ENCODE data around the gene DCLK1.
"Not testable (repeated sequence)": the region's sequence is repeated elsewhere in the genome, so short reads cannot be mapped to it uniquely, and the experiment has no call there.

The DCLK1 gene

DNA sequence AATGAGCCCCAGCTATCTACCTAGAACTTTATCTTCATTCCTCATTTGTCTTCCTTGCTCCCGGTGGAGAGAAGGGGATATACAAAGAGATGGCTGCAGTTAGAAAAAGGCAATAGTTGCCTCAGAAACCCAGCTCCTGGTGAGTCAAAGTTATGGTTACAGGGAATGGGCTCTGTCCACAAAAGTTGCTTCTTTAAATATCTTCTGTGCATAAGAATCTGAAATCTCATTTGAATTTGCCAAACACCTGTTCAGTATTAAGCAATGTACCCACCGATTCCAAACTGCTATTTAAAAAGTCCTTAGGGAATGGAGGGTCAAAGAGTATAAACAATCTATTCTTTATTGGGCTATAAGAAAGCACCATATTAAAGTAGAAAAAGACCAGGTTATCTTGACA is 48.4 kb downstream of the DCLK1 start:
- DNase-seq = no peak

GRCh38 chr13:36082396-36082795 is 48.8 kb downstream of the DCLK1 start:
- DNase-seq = no peak

GRCh38 chr13:36076211-36076610 is 55.0 kb downstream of the DCLK1 start:
- DNase-seq = no peak

DNA sequence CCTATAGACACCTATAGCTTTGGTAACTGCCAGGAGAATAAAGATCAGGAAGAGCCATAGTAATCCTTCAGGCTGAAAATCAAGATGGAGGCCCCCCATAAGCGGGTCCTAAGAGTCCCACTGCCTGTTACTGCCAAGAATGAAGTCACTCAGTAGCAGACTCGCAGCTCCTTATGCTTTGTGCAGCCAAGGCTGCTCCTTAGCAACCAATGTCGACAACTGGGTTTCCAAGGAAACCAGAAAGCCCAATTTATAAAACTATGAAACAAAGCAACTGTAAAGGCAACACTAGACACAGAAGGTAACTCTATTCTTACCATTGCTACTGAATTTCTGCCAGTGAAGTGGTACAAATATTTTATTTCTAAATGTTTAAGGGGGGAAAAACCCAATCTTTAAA is 56.5 kb downstream of the DCLK1 start:
- DNase-seq = no peak

DNA sequence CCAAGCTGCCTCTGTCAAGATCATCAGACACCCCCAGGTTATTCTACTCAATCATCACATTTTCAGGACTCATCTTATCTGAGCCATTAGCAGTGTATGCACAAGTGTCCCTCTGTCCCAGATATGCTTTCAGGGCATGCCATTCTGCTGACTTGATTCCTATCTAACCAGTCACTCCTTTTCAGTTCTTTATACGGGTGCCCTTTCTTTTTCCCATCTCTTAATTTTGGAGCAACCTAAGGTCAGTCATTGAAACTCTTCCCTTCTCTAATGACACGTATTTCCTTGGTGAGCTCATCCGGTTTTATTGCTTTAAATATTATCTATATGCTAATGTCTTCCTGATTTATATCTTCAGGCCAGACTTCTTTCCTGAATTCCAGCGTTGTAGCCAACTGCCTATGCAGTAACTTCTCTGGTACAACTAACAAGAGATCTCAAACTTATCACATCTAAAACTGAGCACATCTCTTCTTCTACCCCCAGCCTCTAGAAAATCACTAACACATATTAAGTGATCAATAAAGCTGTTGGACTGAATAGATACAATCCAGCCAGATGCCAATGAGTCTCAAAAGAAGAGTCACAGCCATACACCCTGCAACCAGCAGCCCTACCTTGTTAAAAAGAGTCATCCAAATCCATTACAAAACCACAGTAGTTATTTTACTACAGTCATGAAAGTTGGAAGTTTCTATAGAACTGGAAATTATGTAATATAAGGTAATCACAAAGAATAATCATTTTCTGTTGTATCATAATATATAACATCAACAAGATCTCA is 58.8 kb downstream of the DCLK1 start:
- no peak for DNase-seq

DNA sequence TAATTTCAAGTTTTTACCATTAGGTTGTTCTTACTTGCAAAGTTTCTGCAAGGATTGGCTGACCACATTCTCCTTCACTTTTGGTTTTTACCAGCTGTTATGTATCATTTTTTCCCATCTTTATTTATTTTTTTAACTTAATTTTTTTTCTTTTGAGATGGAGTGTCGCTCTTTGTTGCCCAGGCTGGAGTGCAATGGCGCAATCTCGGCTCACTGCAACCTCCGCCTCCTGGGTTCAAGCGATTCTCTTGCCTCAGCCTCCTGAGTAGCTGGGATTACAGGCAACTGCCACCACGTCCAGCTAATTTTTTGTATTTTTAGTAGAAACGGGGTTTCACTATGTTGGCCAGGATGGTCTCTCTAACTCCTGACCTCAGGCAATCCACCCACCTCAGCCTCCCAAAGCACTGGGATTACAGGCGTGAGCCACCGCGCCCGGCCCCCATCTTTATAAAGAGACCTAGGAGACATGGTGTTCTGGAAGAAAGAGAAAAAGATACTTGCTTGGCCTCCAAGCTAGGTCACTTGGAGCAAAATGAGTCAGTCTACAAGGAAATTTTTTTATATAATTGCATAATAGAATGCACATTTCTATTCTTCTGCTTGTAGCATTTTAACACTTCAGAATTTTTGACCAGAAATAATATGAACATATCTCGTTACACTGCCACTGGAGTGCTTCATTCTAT is 60.5 kb downstream of the DCLK1 start:
- DNase-seq = not testable (repeated sequence)

GRCh38 chr13:36069881-36070366 is 61.3 kb downstream of the DCLK1 start:
- DNase-seq = no peak

GRCh38 chr13:36068991-36069390 is 62.2 kb downstream of the DCLK1 start:
- no peak for DNase-seq

DNA sequence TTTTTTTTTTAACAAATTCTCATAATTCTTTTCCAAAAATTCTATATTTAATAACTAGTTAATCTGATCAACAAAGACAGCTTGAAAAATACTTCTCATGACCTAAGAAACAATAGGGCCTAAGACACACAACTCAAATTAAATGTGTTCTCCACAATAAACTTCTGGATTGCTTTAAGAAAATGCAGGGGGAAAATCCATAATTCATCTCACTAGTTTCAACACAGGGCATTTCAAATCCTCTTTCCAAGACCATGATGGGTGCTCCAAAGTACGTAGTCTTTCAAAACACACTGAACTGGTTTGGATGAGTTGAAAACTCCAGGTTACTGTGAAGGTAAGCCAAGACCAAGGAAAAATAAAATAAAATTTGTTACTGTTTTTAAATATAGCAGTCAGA is 62.6 kb downstream of the DCLK1 start:
- no peak for DNase-seq

DNA sequence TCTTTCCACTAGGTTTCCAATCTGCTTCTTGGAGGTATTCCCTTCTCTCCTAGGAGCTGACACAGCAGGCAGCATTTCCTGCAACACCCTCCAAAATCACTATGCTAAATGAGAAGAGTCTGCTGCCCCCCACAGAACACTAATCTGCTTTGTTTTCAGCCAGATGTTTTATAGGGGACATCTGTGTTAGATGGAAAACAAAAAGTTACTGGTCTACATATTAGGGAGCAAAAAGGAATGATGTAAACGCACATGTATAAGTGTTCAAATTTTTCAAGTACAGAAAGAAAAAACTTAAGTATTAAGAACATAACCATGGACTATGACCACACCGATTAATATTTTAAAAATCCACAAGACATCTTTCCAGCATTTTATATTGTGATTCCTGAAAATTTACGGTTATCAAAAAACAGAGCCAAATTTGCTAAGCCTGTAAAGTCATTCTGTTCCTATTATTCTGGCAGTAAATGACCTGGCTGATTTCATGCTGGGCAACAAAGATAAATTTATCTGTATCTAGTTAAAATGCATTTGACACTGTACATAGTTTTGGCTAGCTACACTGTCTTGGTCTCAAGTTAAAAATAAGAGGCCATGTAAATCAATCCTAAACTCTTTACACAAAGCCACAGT is 63.3 kb downstream of the DCLK1 start:
- no peak for DNase-seq

DNA sequence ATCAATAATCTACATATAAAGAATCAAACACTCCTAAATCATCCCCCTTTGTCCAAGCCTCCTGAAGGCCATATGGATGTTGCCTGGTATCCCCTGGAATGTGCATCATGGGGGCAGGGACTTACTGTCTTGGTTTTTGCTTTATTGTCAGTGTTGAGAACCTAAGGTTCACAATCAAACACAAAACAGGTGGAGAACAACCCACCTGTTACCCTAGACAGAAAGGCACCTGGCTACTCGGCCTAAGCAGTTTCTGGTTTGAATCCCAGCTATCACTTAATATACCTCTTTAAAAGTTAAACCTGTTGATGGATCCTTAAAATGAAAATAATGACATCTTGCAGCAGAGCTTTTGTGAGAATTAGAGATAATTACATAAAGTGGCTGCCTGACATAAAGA is 68.9 kb downstream of the DCLK1 start:
- DNase-seq = no peak

DNA sequence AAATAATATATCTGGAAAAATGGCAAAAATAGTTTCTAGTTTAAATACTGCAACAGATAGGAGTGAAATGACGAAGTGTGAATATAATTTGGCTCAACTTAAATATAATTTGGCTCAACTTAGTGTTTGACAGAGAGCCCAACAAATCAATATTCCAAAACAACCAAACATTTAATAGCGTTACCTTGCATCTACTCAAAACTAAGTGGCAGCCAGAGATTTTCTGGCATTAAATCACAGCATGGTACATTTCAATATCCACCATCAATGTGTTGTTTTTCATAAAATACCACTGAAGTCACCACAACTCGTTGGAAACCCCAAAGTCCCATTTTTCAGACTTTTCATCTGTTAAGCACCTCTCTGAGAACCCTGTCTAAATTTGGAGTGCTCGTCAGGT is 69.6 kb downstream of the DCLK1 start:
- DNase-seq = no peak

GRCh38 chr13:36061054-36061453 is 70.1 kb downstream of the DCLK1 start:
- DNase-seq = no peak

DNA sequence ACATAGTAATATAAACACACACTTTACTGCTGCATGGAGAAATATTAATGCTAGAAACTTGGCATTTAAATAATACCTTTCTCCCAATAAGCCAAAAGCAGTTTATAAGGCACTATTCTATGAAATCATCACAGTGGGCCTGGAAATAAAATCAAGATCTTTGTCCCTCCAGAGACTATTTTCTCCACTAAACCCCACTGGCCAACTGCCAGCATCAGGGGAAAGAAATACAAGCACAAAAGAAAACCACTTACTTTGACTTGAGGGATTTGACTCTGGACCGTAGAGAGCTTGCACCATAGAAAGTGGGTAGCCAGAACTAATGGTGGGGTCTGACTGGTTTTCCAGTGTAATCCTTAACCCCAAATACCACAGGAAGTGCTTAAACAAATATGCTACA is 71.9 kb downstream of the DCLK1 start:
- no peak for DNase-seq

GRCh38 chr13:36058116-36058515 is 73.1 kb downstream of the DCLK1 start:
- no peak for DNase-seq

DNA sequence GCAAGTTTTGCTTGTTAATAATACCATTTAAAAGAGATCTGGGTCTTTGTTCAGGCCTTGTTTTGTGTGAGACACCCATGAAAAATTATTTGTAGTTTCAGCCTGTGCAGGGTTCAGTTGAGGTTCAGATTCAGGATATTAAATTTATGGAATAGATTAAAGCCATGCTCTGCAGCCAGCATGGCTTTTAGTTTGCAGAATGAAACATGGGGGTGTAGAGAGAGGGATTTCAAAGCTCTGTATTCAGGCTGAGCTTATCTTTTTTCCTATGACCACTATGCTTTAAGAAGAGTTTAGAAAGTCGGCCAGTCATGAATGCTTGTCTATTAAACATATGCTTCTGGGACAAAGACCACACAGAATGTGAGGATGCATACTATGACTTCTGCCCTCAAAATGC is 73.6 kb downstream of the DCLK1 start:
- DNase-seq = no peak

GRCh38 chr13:36057041-36057440 is 74.1 kb downstream of the DCLK1 start:
- DNase-seq = no peak

- no peak for DNase-seq
These were observed 75.8 kb downstream of the DCLK1 start for GRCh38 chr13:36055366-36055765.

GRCh38 chr13:36054041-36054440 is 77.1 kb downstream of the DCLK1 start:
- no peak for DNase-seq

DNA sequence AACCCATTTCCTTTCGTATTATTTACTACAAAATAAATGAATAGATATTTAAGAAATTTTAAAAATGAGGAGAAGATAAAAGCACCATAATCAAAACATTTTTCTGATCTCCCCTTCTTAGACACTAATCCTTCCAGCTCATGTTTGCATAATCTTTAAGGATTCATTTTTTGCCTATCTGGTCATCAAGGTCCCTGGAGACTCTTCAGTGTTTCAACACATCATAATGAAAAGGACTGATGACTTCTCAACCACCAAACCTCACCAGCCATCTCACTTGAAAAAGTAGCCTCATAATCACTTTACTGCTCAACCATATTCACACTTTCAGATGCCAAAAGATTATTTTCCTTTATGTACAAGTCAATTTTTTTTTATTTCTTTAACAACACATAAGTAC is 80.1 kb downstream of the DCLK1 start:
- no peak for DNase-seq

GRCh38 chr13:36046672-36047071 is 84.5 kb downstream of the DCLK1 start:
- no peak for DNase-seq

DNA sequence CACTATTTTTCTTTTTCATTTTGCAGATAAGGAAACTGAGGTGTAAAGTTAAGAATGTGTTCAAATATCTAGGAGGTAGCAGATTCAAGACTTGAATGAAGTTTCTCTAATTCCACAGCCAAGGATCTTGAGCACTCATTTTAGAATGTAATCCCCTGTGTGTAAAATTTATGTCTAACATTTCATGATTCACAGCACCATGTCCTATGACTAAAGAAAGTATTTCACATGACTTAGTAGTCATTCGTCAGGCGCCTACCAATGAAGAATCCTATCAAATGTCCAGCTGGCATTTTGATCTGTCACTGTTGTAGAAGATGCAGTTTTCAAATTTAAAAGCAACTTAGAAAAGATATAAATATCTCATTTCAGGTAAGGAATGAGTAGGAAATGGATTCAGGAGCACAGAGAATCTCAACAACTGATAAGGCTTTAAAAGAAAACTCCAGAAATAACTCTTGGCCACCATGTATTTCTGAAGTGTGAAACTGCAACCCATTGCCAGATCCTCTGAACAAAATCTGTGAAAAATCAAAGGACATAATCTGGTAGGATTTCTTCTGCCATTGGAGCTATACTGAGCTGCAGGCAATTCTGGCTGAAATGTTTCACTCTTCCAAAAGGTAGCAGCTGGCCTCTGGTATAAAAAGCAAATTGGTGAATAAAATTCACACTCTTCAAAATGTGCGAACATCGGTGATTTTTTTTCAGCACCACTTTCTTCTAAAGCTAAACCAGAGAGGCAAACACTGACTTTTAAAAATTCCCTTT is 92.2 kb downstream of the DCLK1 start:
- DNase-seq = no peak

DNA sequence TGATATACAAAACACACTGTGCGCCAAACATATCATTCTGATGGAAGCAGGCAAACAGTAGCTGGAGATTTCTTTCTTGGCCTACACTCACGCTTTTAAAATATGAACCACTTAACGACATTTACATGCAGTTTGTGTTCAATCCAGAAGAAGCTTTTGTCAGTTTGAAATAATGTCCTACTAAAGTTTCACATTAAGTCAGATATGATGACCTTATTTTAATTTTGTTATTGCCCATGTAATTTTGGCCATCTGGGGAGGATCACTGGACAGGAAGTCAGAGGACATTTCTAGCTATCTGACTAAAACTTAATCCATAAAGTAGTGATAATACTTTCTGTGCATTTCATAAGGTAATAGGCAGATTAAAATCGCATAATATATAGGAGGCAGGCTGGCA is 98.1 kb downstream of the DCLK1 start:
- no peak for DNase-seq

All from NCI-H1436 (cell line).